HL-60/S4 (cell line): ENCODE data around the gene ATP6V1F.

Experiments
- in situ Hi-C: fragments of 300-500 bp; cut with MboI; formaldehyde crosslinking; loops from 2 replicates; pipeline ENCODE4 v1.14.3; 2022; ENCODE audit warnings: low sequenced_read_pairs

The ATP6V1F gene

GRCh38 chr7:128867241-128867640 is 4.6 kb downstream of the ATP6V1F start:
- in situ Hi-C loops = no loop called here

GRCh38 chr7:128867842-128868623 is 5.4 kb downstream of the ATP6V1F start:
- in situ Hi-C loops = no loop called here

DNA sequence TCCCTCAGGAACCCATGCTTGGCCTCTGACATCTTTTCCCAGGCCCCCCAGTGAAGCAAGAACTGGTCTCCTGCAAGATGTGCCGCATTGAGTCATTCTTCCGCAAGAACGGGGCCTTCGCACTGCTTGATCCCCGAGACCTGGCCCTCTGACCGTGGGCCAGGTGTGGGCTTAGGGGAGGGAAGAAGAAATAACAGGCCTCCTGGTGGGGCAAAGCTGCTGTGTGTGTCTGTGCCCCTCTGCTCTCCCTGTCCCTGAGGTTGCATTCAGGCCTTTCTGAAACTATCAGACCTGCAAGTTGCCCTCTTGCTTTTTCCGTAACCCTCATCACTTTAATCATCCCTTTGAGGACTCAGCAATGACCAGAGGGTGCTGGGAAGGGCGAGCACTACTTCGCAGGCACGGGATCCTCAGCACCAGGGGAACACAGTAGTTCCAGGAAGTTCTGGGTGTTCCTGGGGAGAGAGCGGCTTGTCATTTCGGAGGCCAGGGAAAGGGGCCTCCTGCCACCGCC is 6.0 kb downstream of the ATP6V1F start:
- in situ Hi-C loops = no loop called here

DNA sequence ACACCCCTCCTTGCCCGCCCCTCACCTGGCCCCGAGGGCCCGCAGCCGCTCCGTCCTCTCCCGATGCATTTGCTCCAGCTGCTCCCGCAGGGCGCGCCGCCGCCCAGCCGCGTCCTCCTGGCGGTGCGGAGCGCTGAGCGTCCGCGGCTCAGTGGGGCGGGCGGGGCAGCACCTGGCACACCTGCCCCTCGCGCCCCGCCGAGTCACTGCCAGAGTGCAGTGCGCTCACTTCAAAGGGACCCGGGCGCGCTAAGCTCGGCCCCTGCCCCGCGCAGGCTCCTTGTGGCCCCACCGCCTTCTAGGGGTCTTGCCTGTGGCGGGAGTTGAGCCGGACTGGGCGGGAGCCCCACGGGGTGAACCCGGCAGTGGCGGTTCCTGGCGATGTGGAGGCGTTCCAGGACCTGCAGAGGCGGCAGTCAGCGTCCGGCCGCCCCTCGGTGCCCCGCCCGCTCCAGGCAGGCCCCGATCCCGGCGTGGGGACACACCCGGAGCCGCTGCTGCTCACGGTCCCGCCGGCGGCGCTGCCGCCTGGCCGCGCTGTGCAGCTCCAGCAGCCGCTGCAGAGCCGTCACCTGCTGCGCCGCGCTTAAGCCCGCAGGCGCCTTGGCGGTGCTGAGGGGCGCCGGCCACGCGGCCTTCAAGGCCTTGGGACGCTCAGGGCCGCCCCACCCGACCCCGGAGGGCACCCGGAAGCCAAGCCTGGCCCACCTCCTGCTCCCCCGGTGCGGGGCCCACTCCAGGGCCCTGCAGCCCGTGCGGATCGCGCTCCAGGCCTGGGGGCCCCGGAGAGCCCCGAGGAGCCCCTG is 6.7 kb downstream of the ATP6V1F start:
- in situ Hi-C loops = no loop called here

- in situ Hi-C loops = no loop called here
Measured at GRCh38 chr7:128869944-128870285, 7.3 kb downstream of the ATP6V1F start.

GRCh38 chr7:128871050-128871449 is 8.4 kb downstream of the ATP6V1F start:
- in situ Hi-C loops = no loop called here

- in situ Hi-C loops = no loop called here
Measured at GRCh38 chr7:128872394-128872824, 9.8 kb downstream of the ATP6V1F start.

GRCh38 chr7:128873234-128873633 is 10.6 kb downstream of the ATP6V1F start:
- in situ Hi-C loops = no loop called here

DNA sequence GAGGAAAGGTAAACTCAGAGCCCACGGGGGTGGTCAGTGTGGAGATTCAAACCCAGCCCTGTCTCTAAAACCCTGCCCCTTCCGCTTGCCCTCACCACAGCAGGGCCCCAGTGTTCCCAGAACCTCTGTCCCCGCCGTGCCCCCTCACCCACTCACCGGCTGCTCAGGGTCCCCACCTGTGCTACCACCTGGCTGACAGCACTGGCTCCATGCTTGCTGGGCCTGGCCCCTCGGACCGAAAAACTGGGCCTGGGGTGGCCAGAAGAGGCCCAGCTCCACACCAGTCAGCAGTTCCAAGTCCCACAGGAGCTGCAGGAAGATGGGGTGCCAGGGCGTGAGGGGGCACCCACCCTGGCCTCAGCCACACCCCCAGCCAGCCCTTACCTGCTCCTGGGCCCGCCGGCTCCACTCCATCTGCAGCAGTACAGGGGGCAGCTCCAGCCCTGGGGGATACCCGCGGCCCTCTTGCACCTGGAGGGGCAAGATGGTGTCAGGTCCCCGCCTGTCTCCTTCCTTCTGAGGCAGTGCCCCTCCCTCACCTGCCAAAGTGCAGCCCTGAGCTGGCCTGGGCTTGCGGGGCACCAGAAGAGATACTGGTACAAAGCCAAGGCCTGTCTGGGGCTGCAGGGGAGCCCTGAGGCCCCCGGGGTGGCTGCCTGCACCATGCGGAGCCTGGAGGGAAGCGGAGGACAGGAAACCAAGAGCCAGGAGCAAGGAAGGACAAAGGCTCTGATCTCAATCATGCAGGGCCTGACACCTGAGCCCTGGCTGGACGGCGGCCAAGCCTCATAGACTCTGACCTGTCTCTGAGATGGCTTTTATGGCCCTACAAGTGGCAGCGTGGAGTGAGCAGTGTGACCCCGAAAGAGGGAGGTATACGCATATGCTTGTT is 11.7 kb downstream of the ATP6V1F start:
- in situ Hi-C loops = loop anchor here (25.0 kb wide), 1 partner anchor 262 kb away; no protein-coding TSS in a partner anchor

GRCh38 chr7:128875523-128875948 is 12.9 kb downstream of the ATP6V1F start:
- in situ Hi-C loops = loop anchor here (25.0 kb wide), 1 partner anchor 263 kb away; no protein-coding TSS in a partner anchor

DNA sequence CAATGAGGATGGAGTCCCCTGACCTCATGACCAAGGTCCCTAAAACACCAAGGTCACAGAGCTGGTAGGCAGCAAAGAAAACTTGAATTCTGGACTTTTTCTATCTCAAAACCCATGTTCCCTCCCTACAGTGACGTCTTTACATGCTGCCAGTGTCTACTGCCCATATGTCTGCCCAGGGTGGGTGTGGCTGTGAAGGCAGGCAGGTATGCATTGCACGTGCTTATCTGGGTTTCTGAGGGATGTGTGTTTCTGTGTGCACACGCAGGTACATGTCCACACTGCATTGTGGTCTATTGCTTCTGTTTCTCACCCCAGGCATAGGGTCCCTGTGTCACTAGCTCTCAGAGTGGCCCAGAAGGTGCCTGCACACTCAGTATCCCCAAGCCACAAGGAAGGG is 13.5 kb downstream of the ATP6V1F start:
- in situ Hi-C loops = loop anchor here (25.0 kb wide), 1 partner anchor 264 kb away; no protein-coding TSS in a partner anchor

GRCh38 chr7:128876586-128876977 is 13.9 kb downstream of the ATP6V1F start:
- in situ Hi-C loops = loop anchor here (25.0 kb wide), 1 partner anchor 264 kb away; no protein-coding TSS in a partner anchor

DNA sequence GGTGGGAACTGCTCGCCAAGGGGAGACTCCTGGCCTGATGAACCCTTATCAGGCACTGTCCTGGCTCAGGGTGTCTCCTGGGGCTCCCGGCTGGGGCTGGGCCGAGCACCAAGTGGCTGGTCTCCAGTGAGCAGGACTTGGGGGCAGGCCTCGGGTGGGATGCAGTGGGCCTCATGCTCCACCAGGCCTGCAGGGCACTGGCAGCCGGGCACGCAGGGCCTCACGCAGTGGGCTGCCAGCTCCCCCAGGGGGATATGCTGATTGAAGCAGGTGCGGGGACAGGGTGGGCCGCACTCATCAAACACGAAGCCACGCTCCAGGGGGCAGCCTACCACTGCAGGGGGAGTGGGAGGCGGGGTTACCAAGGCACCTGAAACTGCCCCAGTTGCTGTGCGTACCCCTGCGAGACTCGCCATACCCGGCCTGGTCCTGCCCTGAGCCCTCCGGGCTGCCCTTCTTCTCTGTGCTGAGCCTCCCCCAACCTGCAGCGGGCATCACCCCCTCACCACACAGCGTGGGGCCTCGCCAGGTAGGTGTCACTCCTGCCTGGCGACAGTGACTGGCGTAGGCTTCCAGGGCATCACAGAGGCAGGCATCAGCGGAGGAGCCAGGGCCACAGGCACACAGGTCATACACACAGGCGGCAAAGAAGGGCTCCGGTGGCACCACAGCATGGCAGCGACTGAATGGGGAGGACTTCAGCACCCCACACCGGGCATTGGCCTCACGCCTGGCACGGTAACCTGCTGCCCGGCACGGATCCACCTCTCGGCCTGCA is 14.5 kb downstream of the ATP6V1F start:
- in situ Hi-C loops = loop anchor here (25.0 kb wide), 1 partner anchor 265 kb away; no protein-coding TSS in a partner anchor

- in situ Hi-C loops = loop anchor here (25.0 kb wide), 1 partner anchor 265 kb away; no protein-coding TSS in a partner anchor
Measured at GRCh38 chr7:128877756-128878120, 15.1 kb downstream of the ATP6V1F start.

DNA sequence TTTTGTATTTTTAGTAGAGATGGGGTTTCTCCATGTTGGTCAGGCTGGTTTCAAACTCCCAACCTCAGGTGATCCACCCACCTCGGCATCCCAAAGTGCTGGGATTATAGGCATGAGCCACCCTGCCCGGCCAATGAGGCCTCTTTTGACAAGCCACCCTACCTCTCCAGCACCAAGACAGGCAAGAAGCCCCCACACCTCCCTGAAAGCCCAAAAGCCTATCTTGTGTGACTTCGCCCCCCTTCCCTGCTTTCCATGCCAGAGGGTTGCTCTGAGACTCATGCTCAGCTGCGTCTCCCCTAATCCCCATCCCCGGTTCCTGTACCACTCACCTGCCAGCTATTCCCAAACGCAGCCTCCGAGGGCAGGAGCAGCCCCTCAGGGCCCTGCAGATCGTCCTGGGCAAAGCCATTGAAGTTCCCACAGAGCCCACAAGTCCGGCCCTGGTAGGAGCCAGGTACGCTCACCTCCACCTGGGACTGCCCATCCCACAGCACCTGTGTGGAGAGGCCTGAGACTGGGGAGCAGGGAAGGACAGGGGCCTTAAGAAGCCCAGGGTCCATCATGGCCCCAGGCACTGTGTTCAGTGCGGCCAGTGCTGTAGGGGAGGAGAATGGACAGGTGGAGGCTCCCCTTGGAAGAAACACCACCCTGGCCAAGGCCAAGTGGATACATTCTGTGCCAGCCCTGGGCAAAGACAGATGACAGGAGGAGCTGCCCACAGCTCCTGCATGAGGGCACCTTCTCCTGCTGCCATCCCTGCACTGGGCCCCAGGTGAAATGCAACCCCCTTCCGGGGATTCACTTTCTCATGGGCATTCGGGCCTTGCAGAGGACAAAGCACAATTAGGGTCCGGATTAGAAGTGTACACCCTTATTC is 15.8 kb downstream of the ATP6V1F start:
- in situ Hi-C loops = loop anchor here (25.0 kb wide), 1 partner anchor 266 kb away; no protein-coding TSS in a partner anchor

DNA sequence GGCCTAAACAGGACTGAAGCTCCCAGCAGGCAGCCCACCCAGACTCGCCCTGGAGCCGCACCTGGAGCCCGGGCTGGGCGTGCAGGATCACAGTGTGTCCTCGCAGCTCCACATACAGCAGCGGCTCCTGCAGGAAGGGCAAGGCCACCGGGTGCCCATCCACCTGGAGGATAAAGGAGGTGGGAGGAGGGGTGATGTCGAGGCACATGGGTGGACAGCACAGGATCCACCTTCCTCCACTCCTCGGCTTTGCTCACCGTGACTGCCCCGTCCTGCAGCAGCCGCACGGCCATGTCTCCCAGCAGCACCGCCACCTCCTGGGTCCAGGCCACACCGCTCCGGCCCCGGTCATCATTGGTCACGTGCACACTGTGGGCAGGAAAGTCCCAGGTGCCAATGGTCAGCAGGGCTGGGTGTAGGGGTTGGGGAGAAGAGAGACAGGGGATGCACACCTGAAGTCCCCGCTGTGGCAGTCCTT is 16.8 kb downstream of the ATP6V1F start:
- in situ Hi-C loops = loop anchor here (25.0 kb wide), 1 partner anchor 267 kb away; no protein-coding TSS in a partner anchor

GRCh38 chr7:128879939-128880746 is 17.5 kb downstream of the ATP6V1F start:
- in situ Hi-C loops = loop anchor here (25.0 kb wide), 1 partner anchor 268 kb away; no protein-coding TSS in a partner anchor
